DMS53 (cell line): Measurements from ENCODE around the gene SRCAP.

Experiments used
- DNase-seq: peaks from one replicate; lab custom pipeline; 2025; lab: John Stamatoyannopoulos, UW

The SRCAP gene

GRCh38 chr16:30736995-30737793, 38.2 kb downstream of the SRCAP start:
- no peak for DNase-seq

- no peak for DNase-seq
These were observed 39.0 kb downstream of the SRCAP start for GRCh38 chr16:30737794-30738648.

- DNase-seq: no peak
These were observed 40.3 kb downstream of the SRCAP start for GRCh38 chr16:30738984-30739951.

- peak; percentile 91 for DNase-seq
These were observed 41.6 kb downstream of the SRCAP start for GRCh38 chr16:30740364-30741251.

GRCh38 chr16:30741461-30741914, 42.5 kb downstream of the SRCAP start:
- DNase-seq: peak; percentile 52

- no peak for DNase-seq
These were observed 44.7 kb downstream of the SRCAP start for GRCh38 chr16:30743716-30744115.

- no peak for DNase-seq
These were observed 45.2 kb downstream of the SRCAP start for GRCh38 chr16:30744183-30744582.

GRCh38 chr16:30745082-30745481, 46.1 kb downstream of the SRCAP start:
- DNase-seq: no peak

GRCh38 chr16:30746638-30747175, 47.7 kb downstream of the SRCAP start:
- DNase-seq: no peak

GRCh38 chr16:30747331-30747730, 48.4 kb downstream of the SRCAP start:
- peak; percentile 31 for DNase-seq

GRCh38 chr16:30747799-30748633, 49.0 kb downstream of the SRCAP start, which contains the start of gene PHKG2:
Gene PHKG2, plus strand, starts transcription at chr16:30748425. Its CDS starts 396 bp downstream, at chr16:30748821.
- DNase-seq: peak; percentile 99

GRCh38 chr16:30748634-30749445, 49.9 kb downstream of the SRCAP start:
- DNase-seq: peak; percentile 59

- DNase-seq: no peak
These were observed 51.2 kb downstream of the SRCAP start for GRCh38 chr16:30750201-30750600.

- no peak for DNase-seq
These were observed 52.0 kb downstream of the SRCAP start for GRCh38 chr16:30750876-30751465.

- no peak for DNase-seq
These were observed 54.6 kb downstream of the SRCAP start for GRCh38 chr16:30753596-30753995.

- DNase-seq: no peak
These were observed 57.2 kb downstream of the SRCAP start for GRCh38 chr16:30755955-30756780.

- no peak for DNase-seq
These were observed 57.8 kb downstream of the SRCAP start for GRCh38 chr16:30756781-30757100.
